ENCODE data around the gene MYB. TPM values are rescaled to one million over a fixed set of nuclear protein-coding genes. Genes with fewer than 3 reads are reported as not detected.

MYB gene
- total and polyA plus RNA-seq, 2 of the 8 experiments (the other 6 are each of a cell fraction or from before 2014, with no cell fraction given), result 4.0 to 7.6 TPM

GRCh38 chr6:135240711-135241110, 59.6 kb downstream of the MYB start:
- no peak overlapping the region for H2BK15ac ChIP-seq (ENCODE audit: low read length)
- no peak overlapping the region for H2AFZ ChIP-seq (ENCODE audit: low read length)
- H2BK120ac ChIP-seq (replicated peaks; ENCODE audit: low read depth, low read length), result no peak overlapping the region
- H3K4ac ChIP-seq (replicated peaks; ENCODE audit: insufficient read length, low read depth, low read length), result no peak overlapping the region
- H4K20me1 ChIP-seq (replicated peaks in 1 of 2; ENCODE audit: control insufficient read depth in 1 of 2, insufficient read depth in 2 of 2, low read length in 2 of 2), result no peaks in the 10 kb centered on the region
- no peaks in the 10 kb centered on the region for H3K27me3 ChIP-seq (replicated peaks in 1 of 4; ENCODE audit: control insufficient read depth in 3 of 4, extremely low read depth in 1 of 4, insufficient read depth in 3 of 4, low read length in 3 of 4)
- H3K18ac ChIP-seq (ENCODE audit: extremely low read depth, low read length), result no peak overlapping the region
- H3K23ac ChIP-seq (ENCODE audit: insufficient read length), result no peak overlapping the region
- no peak overlapping the region for H3K56ac ChIP-seq (replicated peaks; ENCODE audit: insufficient read length, low read depth, low read length)
- H3K23me2 ChIP-seq (ENCODE audit: low read depth, low read length), result no peaks in the 10 kb centered on the region; the same call in 1 of the 2 replicates
- ChIA-PET CTCF (ENCODE audit: partially characterized antibody) (interaction anchor here (1.2 kb wide), 1 partner anchor 43 kb away, joined by 3 read pairs; no protein-coding TSS in a partner anchor), POLR2A (ENCODE audit: partially characterized antibody) (no interaction called here)
- DNase-seq (ENCODE audit: low read depth in 1 of 2, low spot score in 2 of 2) (no peak), FAIRE-seq (no peak)
- H3K27ac ChIP-seq (ENCODE audit: low read depth, low read length), result no peak overlapping the region
- H4K91ac ChIP-seq (replicated peaks; ENCODE audit: insufficient read length, low read length), result no peak overlapping the region
- H2BK20ac ChIP-seq (ENCODE audit: low read length), result no peak overlapping the region
- no peak overlapping the region for H3K4me3 ChIP-seq (ENCODE audit: extremely low read depth in 1 of 4, insufficient read depth in 2 of 4, low read depth in 3 of 4, low read length in 4 of 4)
- no peak overlapping the region for H4K8ac ChIP-seq (ENCODE audit: extremely low read depth, insufficient read depth, low read length)
- no peak overlapping the region for H3K14ac ChIP-seq (ENCODE audit: insufficient read length)
- H3K9me3 ChIP-seq (ENCODE audit: insufficient read depth in 2 of 2, low read depth in 1 of 2, low read length in 1 of 2), result no peaks in the 10 kb centered on the region
- H3K79me1 ChIP-seq (ENCODE audit: low read depth, low read length), result no peaks in the 10 kb centered on the region
- H3K9ac ChIP-seq (replicated peaks in 1 of 4; ENCODE audit: extremely low read depth in 1 of 4, low read depth in 3 of 4, low read length in 3 of 4), result no peak overlapping the region
- no peaks in the 10 kb centered on the region for H3K79me2 ChIP-seq (ENCODE audit: control insufficient read depth in 1 of 2, insufficient read depth in 2 of 2, low read length in 2 of 2)
- no peaks in the 10 kb centered on the region for H3K36me3 ChIP-seq (ENCODE audit: control insufficient read depth in 2 of 4, insufficient read depth in 4 of 4, low read length in 3 of 4)
- H3K4me2 ChIP-seq (ENCODE audit: insufficient read depth in 1 of 2, low read depth in 2 of 2, low read length in 2 of 2), result no peak overlapping the region
- H2BK12ac ChIP-seq (ENCODE audit: low read depth, low read length), result no peak overlapping the region
- peaks cover 0 to 4% (median 0%) of the 10 kb centered on the region in 4 experiments; a peak in 1 of 7 replicates for H3K4me1 ChIP-seq (replicated peaks in 1 of 4; ENCODE audit: control insufficient read depth in 3 of 4, insufficient read depth in 4 of 4, low read length in 3 of 4)
- WGBS, 2 experiments (ENCODE audit: extremely low coverage in 1 of 2, insufficient coverage in 1 of 2, insufficient read length in 1 of 2, insufficient replicate concordance in 2 of 2, low coverage in 1 of 2, low lambda C conversion rate in 2 of 2, missing lambda C conversion rate in 1 of 2), result 94% methylated on average over 5 of the region's 5 CpGs; no CpG with 5 or more reads in 1 of the 2 experiments
- no peak overlapping the region for H4K5ac ChIP-seq (ENCODE audit: insufficient read length, low read depth, low read length)
- no peak overlapping the region for H2BK5ac ChIP-seq (ENCODE audit: low read depth, low read length)
- no peak overlapping the region for H2AK5ac ChIP-seq (ENCODE audit: low read depth, low read length)
- TF ChIP-seq YY1 (IDR thresholded peaks at IDR 0.05; ENCODE audit: low read depth, low read length), result no peak
- no peak for TF ChIP-seq ZNF274 (IDR thresholded peaks at IDR 0.05; ENCODE audit: borderline replicate concordance, extremely low read depth, low read length)
- TF ChIP-seq CHD2 (IDR thresholded peaks at IDR 0.05; ENCODE audit: low read length), result no peak
- no peak for TF ChIP-seq E2F6 (IDR thresholded peaks at IDR 0.05)
- no peak for TF ChIP-seq KDM5A (IDR thresholded peaks at IDR 0.05; ENCODE audit: low read length)
- no peak for TF ChIP-seq SUZ12 (IDR thresholded peaks at IDR 0.05; ENCODE audit: low read length)
- TF ChIP-seq USF2 (IDR thresholded peaks at IDR 0.05; ENCODE audit: low read length), result no peak
- TF ChIP-seq BRCA1 (IDR thresholded peaks at IDR 0.05; ENCODE audit: low read depth, low read length), result no peak

Measured in H1 (cell line).